HTR-8/SVneo (cell line): ENCODE results near the gene TSPAN31.
"Not testable (repeated sequence)": the region's sequence is repeated elsewhere in the genome, so short reads cannot be mapped to it uniquely, and the experiment has no call there.

Experiments used
- DNase-seq: peaks from one replicate; pipeline ENCODE4 v3.0.0; 2011; ENCODE audit warnings: low spot score, mixed read lengths; ENCODE audit not compliant: insufficient read length
- FAIRE-seq: peaks from 2 replicates; lab custom pipeline; 2011; peaks lifted over from hg19 to GRCh38; lab: Jason Lieb, UNC

Gene TSPAN31

DNA sequence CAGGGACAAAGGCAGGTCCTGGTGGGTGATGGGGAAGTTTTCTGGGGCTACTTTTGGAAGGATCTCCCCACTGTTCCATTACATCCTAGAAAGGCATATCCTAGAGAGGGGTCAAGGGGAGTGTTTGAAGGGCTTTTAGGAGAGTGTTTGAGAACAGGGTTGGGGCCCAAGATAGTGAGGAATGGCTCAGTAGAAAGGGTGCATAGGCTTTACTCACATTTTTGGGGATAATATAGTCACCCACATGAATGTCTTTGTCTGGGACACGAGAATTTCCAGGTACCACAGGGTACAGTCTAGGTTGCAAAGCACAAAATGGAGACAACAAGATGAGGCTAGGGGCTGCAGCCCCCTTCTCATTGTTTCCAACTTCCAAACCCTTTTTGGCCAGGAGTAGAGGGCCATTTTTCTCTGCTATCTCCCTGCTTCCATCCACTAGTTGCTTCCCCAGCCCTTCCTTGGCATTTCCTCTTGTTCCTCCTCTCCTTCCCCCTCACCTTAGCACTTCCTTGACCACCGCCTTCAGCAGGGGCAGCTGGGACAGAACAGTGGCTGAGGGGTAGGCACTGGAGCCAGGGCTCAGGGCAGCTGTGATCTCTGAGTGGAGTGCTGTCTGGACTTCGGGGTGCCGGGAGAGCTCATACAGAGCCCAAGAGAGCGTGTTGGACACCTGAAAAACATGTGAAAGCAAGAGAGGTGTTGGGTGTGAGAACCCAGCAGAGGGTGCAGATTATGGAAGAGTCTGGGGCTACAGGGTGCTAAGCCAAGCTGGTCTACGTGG is 19.2 kb downstream of the TSPAN31 start:
- FAIRE-seq, result no peak
- no peak for DNase-seq

DNA sequence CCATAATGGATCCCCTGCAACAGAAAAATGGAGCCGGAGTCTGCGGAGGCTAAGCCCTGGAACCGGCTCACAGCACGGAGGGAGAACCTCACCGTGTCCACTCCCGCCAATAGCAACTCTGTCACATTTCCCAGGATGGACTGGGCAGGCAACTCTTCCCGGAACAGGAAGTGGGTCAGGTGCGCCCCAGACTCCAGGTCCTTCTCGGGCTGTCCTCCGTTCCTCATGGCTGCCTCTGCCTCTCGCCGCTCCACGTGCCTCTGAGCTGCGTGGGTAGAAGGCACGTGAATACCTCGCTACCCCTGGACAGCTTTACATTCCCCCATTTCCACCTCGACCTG is 19.8 kb downstream of the TSPAN31 start:
- DNase-seq (no peak), FAIRE-seq (no peak)

DNA sequence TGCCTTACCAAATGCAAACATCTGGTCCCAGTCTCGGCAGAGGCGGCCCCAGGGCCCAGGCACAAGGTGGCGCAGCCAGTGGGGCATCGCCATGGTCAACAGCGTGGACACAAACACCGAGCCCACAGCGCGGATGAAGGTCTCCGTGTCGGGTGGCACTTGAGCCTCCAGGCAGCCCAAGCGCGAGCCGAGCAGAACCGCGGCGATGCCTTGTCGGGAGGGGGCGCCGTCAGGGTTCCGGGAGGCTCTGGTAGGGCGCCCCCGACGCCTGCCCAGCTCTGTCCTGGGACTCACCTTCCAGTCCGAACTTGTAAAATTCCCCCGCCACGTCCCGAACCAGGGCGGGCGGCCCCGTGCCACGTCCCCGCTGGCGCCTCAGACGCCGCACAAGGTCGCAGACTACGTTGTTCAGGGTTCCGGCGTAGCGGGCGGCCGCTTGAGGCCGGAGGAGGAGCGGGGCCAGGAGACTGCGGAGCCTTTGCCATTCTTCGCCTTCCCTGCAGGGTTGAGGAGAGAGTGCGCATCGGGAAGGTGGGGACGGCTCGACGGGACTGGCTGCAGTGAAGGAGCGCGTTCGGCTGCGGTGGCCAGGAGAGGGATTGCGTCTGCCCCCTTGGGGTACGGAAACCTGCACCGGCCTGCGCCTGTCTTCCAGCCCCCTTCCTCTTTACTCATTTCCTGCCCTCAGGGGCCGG is 20.3 kb downstream of the TSPAN31 start:
- DNase-seq, result no peak
- peak; percentile 64 for FAIRE-seq

DNA sequence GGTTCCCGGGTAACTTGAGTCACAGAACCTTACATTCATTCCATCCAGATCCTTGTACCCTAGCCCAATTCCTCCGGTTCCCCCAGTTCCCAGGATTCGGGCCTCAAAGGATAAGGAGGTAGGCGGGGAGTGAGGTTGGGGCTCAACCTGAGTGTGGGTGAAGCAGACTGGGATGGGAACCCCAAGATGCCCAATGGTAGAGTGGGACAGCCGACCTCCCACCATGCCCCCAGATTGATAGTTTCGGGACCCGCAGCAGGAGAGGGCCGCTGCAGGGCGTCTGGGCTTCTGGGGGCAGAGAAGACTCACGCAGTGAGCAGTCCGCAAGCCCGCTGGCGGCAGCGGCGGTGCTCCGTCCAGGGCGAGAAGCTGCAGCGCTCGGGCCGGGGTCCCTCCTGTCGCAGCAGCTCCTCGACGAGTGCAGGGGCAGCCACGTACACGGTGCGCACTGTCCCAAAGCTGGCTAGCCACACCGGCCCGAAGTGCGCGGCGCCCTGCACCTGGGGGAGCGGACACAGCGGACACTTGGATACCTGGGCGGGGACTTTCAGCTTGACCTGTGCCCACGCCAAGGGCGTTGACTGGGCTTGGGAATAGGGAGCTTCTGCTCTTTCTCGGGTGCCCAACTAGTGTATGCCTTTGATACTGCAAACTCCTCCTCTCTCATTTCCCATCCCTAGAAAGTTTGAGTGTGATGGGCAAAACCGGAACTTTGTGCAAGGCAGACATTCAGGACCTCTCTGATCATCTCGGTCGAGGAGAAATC is 21.0 kb downstream of the TSPAN31 start:
- FAIRE-seq, result no peak

DNA sequence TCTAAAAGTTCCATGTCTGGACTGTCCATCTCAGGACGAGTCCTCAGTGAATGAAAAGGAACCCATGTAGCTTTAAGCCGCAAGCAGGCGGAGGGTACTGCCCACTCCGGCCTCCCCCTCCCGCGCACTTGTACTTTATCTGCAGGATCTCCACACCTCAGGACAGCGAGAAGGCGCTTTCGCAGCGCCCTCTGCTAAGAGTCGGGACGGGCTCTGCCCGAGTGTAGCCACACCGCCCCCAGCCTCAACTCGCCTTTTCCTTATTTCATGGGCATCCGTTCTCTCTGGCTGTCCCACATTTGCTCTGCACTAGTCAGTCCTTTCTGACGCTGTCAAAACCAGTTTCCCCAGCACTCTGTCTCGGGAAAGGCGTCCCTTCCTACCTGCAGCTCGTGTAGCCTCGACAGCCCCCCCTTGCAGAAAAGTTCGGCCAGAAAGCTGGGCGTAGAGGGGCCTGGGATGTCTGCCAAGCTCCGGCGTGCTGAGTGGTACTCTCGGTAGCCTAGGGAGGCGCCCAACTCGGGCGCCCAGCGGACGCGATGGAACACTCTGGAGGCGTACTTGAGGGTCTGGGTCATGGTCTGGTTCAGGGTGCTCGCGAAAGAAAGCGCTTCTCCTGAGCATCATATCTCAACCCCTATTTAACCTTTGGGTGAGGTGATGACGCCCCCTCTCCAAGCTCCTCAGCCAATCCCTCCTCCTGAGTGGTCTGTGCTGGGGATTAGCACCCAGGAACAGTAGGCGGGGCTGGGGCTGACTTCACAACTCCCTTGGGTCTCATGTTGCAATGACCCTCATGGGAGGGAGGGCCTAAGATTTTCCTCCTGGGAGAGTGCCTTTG is 21.8 kb downstream of the TSPAN31 start, which contains the start of gene CYP27B1:
CYP27B1 (minus strand) TSS at position 615 of the 841 bp plus-strand sequence; CDS start at position 578, 37 bp downstream.
- peak; percentile 62 for FAIRE-seq
- DNase-seq, result peak; percentile 66

More for the DNA sequence above, 21.0 kb downstream of the TSPAN31 start:
- no peak for DNase-seq

DNA sequence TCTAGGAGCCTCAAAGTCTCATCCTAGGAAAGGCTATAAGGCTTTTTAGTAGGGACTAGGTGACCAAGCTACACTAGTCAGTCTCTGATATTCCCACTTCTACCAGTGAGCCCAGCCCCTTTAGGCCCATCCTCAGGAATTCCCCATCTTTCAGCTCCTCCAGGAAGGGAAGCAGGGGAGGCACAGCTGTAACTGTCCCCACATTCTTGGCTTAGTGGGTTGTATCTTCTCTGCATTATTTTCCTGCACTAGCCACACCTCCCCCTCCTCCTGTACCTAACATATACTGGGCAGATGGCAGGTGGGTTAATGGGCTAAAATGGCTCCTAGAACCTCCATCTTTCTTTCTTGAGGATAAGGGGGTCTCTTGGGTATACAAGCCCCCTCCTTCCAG is 22.5 kb downstream of the TSPAN31 start:
- FAIRE-seq (no peak), DNase-seq (no peak)

DNA sequence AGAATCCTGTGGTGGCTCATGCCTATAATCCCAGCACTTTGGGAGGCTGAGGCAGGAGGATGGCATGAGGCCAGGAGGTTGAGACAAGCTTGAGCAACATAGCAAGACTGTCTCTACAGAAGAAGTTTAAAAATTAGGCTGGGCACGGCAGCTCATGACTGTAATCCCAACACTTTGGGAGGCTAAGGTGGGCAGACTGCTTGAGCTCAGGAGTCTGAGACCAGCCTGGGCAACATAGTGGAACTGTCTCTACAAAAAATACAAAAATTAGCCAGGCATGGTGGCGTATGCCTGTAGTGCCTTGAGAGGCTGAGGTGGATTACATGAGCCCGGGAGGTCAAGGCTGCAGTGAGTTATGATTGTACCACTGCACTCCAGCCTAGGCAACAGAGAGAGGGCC is 23.0 kb downstream of the TSPAN31 start:
- no peak for FAIRE-seq
- no peak for DNase-seq

DNA sequence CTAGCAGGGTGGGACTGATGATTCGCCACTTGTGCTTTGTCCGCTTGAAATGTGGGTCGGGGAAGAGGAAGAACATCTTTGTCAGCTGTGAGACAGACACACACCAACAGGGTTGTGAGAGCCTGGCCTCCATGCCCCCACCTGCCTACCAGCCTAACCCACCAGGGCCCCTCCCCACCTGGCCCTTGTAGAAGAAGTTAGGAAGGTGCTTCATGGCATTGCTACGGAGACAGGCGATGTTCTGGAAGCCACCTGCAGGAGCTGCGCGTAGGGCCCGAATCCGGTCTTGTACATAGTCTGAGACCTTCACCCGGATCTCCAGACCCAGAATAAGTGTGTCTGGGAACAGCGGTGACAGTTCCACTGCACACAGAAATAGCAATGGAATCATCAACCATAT is 24.8 kb downstream of the TSPAN31 start:
- no peak for DNase-seq
- no peak for FAIRE-seq

DNA sequence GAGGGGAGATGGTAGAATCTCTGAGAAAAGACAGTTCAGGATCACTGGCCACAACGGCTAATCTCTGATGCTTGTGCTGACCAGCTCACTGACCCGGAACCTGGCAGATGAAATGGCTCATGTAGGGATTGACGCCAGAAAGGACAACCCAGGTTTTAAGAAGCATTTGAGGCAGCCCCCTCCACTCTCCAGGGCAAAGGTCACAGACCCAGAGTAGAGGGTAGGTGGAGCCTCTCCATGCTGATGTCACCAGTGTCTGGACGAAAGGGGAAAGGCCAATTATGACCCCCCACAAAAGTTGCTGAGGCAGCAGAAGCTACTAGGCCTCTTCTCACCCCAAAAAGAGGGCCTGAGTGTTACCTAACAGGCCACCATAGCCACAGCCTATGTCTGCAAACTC is 25.9 kb downstream of the TSPAN31 start:
- no peak for DNase-seq
- no peak for FAIRE-seq

DNA sequence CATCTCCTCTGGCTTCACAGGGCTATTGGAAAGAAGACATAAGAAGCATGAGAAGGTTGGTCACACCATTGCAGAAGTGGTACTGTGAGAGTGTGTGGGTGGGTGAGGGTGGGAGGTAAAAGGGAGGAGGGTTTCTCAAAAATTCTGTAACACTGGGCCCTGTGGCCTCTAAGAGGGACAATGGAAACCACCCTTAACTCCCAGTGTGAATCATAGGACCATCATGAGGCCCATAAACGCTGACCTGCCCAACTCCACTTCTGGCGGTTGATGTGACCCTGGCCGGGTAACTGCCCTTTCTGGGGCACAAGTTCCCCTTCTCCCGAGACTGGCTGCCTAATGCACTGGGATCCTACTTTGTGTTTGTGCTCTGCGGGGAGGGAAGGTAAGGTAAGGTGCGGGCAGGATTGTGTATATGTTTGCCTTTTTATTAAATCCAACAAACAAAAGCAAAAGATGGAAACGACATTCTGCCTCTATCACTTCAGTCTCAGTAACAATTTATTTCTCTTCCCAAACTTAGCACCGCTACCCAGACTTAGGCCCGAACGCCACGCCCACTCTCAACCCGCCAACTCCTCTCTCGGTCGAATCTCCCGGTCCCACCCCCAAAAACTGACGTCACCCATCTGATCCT is 26.5 kb downstream of the TSPAN31 start:
- no peak for FAIRE-seq
- peak; percentile 90 for DNase-seq

DNA sequence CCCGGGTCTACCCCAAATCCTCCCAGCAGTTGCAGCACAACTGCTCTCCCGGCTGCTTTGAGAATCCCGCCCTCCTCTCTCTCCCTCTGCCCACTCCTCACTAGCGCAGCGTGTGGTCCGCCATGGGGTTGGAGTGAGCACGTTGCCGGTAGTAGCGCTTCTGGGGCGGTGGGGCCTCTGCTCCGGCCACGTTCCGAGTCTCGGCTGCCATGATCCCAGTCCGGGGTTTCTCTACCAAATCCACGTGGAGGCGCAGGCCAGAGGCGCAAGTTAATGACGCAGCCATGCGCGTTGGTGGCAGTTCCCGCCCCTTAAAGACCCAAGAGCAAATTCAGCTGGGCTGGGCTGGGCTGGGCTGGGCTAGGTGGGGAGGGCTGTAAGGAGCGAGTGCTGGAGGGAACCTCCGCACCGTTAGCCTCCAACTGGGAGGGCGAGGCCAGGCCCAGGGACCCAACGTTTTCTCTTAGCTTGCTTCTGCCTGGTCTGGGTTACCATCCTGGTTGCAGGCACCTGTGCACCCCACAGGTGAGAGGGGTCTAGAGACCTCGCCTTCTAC is 27.1 kb downstream of the TSPAN31 start, which contains the start of gene METTL1:
METTL1 (minus strand) TSS at position 233 of the 556 bp plus-strand sequence; CDS start at position 211, 22 bp downstream.
- peak; percentile 94 for DNase-seq
- peak; percentile 72 for FAIRE-seq

DNA sequence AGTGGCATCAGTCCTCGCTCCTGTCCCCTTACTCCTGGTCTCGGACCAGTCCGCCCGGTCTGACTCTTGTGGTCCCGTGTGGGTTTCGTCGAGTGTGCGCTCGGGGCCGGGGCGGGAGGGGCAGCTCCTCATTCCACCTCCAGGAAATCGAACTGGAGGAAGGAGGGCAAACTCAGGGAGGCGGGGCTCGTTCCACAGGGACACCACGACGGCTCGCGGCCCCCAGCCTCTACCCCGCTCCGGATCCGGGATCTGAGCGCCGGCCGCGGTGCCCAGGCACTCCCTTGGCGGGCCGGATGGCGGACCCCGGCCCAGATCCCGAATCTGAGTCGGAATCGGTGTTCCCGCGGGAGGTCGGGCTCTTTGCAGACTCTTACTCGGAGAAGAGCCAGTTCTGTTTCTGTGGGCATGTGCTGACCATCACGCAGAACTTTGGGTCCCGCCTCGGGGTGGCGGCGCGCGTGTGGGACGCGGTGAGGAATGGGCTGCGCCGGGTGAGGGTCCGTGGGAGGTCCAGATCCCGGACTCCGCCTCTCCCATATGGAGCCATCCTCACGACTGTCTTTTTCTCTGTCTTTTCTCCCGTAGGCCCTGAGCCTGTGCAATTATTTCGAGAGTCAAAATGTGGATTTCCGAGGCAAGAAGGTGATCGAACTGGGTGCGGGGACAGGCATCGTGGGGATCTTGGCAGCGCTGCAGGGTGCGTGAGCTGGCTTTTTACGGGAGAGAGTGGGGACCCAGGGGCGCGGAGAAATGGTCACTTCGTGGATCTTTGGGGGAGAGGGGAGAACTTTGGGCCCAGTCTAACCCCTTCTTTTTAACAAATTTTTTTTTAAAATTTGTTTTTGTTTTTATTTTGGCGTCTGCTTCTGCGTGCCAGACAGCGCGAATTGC is 27.8 kb downstream of the TSPAN31 start, which contains the start of gene EEF1AKMT3:
EEF1AKMT3 (plus strand) TSS at position 186 of the 894 bp plus-strand sequence; CDS start at position 297, 111 bp downstream.
- DNase-seq, result peak; percentile 57
- FAIRE-seq, result no peak

DNA sequence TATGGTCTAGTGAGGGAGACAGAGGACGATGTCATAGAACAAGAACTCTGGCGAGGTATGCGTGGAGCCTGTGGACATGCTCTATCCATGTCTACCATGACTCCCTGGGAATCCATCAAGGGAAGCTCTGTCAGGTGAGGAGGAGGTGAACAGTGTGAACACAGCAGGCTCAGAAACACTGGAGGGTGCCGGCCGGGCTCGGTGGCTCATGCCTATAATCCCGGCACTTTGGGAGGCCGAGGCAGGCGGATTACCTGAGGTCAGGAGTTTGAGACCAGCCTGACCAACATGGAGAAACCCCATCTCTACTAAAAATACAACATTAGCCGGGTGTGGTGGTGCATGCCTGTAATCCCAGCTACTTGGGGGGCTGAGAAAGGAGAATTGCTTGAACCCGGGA is 29.8 kb downstream of the TSPAN31 start:
- DNase-seq, FAIRE-seq: not testable (repeated sequence)

DNA sequence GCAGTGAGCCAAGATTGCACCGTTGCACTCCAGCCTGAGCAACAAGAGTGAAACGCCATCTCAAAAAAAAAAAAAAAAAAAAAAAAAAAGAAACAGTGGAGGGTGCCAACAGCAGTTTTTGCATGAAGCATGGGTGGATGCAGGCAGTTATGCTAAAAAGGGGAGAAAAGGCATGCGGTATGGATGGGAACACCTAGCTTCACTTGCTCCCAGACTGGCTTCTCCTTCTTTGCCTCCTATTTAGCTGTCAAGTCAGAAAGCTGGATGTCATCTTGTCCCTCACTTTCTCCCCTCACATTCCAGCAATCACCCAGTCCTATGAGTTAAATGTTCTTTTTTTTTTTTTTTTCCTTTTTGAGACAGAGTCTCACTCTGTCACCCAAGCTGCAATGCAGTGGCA is 30.2 kb downstream of the TSPAN31 start:
- FAIRE-seq (no peak), DNase-seq (no peak)

DNA sequence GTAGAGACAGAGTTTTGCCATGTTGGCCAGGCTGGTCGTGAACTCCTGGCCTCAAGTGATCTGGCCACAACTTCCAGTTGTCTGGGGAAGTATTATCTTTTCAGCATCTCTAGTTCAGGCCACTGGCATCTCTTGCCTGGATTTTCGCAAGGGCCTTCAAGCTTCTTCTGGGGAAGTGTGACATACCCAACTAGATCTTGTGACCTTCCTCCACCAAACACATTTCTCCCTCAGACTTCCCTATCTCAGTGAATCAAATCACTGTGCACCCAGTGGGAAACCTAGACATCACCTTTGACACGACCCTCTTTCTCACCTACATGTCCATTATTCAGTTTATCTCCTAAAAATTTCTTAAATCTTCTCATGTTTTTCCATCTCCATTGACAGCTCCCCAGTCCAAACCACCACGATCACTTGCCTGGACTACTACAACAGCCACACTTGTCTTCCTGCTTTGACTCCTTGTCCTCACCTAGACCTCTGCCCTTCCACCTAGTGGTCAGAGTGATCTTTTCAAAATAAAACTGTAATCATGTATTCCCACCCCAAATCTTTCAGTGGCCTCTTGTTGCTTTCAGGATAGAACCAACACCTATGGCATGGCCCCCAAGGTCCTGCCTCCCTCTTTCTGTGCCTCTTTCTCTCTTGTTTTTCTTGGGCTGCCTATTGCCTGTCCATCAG is 30.9 kb downstream of the TSPAN31 start:
- no peak for FAIRE-seq
- DNase-seq, result no peak

DNA sequence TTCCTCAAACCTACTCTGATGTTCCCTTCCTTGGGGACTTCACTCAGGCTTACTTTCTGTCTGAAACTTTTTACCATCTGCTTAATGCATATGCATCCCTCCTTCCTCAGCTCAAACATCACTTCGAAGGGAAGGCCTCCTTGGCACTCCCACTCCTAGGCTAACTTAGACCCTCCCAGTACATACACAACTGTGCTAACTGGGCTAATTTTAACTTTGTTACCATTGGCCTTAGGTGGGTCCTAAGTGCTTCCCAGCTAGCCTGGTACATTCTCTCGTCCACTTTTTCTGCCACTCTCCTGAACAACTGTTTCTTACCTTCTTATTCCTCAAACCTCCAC is 31.4 kb downstream of the TSPAN31 start:
- DNase-seq, result no peak
- FAIRE-seq, result no peak

DNA sequence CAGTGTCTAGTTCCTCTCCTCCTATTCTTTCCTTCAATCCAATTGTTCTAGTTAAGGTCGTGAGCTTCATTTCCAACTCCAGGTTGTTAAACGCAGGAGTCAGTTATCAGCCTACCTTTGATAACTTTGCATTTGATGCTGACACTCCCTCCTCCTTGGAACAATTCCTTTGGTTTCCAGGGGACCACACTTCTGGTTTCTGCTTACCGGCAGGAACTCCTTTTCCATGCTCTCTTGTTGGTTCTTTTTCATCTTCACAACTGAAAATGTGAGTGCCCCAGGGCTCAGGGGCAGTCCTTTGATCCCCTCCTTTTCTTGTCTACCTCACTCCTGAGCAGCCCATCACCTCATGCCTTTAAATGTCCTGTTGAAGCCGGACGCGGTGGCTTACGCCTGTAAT is 32.5 kb downstream of the TSPAN31 start:
- no peak for DNase-seq
- no peak for FAIRE-seq

DNA sequence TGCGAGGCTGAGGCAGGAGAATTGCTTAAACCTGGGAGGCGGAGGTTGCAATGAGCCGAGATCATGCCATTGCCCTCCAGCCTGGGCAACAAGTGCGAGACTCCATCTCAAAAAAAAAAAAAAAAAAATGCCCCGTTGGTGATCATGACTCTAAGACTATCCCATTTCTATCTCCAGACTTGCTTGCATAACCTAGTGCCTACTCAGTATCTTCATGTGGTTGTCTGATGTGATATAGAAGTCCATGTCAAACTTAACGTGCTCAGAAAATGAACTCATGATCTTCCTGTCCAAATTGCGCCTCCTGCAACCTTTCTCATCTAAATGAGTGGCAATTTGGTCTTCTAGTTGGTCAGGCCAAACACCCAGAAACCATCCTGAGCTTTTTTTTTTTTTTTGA is 33.1 kb downstream of the TSPAN31 start:
- no peak for DNase-seq

More for the DNA sequence above, 33.1 kb downstream of the TSPAN31 start:
- FAIRE-seq, result no peak
